Measurements from ENCODE around the gene FAM13A. TPM values are rescaled to one million over a fixed set of nuclear protein-coding genes. Genes with fewer than 3 reads are reported as not detected.

Gene FAM13A
- total RNA-seq, 2 donors from 2014 or later, result 27.2 to 107 TPM

DNA sequence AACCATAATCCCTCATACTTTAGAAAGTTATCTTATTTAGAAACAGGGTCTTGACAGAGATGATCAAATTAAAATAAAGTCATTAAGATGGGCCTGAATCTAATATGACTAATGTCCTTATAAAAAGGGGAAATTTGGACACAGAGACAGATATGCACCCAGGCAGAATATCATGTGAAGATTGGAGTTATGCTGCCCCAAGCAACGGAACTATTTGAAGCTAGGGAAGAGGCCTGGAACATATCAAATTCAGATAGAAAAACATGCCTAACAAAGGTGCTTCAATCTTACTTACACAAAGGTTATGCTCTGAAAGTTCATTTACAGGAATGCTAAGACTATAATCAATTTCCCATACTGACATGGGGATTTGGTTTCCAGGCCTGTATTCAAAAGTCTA, 246.7 kb downstream of the FAM13A start:
- TF ChIP-seq POLR2AphosphoS5 (IDR thresholded peaks at IDR 0.05), result no peak
- no peak for TF ChIP-seq POLR2A (IDR thresholded peaks at IDR 0.05)
- TF ChIP-seq, protein P1, sequence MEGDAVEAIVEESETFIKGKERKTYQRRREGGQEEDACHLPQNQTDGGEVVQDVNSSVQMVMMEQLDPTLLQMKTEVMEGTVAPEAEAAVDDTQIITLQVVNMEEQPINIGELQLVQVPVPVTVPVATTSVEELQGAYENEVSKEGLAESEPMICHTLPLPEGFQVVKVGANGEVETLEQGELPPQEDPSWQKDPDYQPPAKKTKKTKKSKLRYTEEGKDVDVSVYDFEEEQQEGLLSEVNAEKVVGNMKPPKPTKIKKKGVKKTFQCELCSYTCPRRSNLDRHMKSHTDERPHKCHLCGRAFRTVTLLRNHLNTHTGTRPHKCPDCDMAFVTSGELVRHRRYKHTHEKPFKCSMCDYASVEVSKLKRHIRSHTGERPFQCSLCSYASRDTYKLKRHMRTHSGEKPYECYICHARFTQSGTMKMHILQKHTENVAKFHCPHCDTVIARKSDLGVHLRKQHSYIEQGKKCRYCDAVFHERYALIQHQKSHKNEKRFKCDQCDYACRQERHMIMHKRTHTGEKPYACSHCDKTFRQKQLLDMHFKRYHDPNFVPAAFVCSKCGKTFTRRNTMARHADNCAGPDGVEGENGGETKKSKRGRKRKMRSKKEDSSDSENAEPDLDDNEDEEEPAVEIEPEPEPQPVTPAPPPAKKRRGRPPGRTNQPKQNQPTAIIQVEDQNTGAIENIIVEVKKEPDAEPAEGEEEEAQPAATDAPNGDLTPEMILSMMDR (IDR thresholded peaks at IDR 0.05), result no peak
- Histone ChIP-seq H3K27me3 (replicated peaks; ENCODE audit: insufficient read depth) (no peaks in the 10 kb centered on the region), H3K9me3 (no peaks in the 10 kb centered on the region), H3K4me1 (replicated peaks) (no peaks in the 10 kb centered on the region), H3K4me3 (no peak overlapping the region), H3K27ac (no peak overlapping the region), H3K36me3 (no peaks in the 10 kb centered on the region)
- 70% methylated on average over 1 of the region's 1 CpG for WGBS
- DNase-seq (ENCODE audit: low spot score), result no peak
- intact Hi-C loops (cut with DNase I), result no loop called here

- DNase-seq (ENCODE audit: low spot score), result no peak
- Histone ChIP-seq H3K36me3 (no peaks in the 10 kb centered on the region), H3K27me3 (replicated peaks; ENCODE audit: insufficient read depth) (no peaks in the 10 kb centered on the region), H3K4me3 (no peak overlapping the region), H3K4me1 (replicated peaks) (no peaks in the 10 kb centered on the region), H3K9me3 (no peaks in the 10 kb centered on the region), H3K27ac (no peak overlapping the region)
- WGBS, result 44% methylated on average over 5 of the region's 5 CpGs
- TF ChIP-seq, protein P1 (IDR thresholded peaks at IDR 0.05), result no peak
- TF ChIP-seq POLR2AphosphoS5 (IDR thresholded peaks at IDR 0.05), result no peak
- TF ChIP-seq POLR2A (IDR thresholded peaks at IDR 0.05), result no peak
- intact Hi-C loops (cut with DNase I), result no loop called here
Observed at GRCh38 chr4:88809576-88810219, 247.3 kb downstream of the FAM13A start.

GRCh38 chr4:88809101-88809500, 247.9 kb downstream of the FAM13A start:
- no peaks in the 10 kb centered on the region for H3K4me1 ChIP-seq (replicated peaks)

GRCh38 chr4:88807499-88807898, 249.5 kb downstream of the FAM13A start:
- WGBS, result 52% methylated on average over 4 of the region's 4 CpGs
- DNase-seq (ENCODE audit: low spot score), result no peak
- no peaks in the 10 kb centered on the region for H3K4me1 ChIP-seq (replicated peaks)

More at GRCh38 chr4:88809101-88809500, 247.9 kb downstream of the FAM13A start:
- intact Hi-C loops (cut with DNase I), result no loop called here
- no peaks in the 10 kb centered on the region for H3K27me3 ChIP-seq (replicated peaks; ENCODE audit: insufficient read depth)
- no peaks in the 10 kb centered on the region for H3K9me3 ChIP-seq
- WGBS, result 74% methylated on average over 2 of the region's 2 CpGs
- no peak overlapping the region for H3K27ac ChIP-seq
- no peak overlapping the region for H3K4me3 ChIP-seq
- TF ChIP-seq POLR2AphosphoS5 (IDR thresholded peaks at IDR 0.05), result no peak
- TF ChIP-seq POLR2A (IDR thresholded peaks at IDR 0.05), result no peak
- TF ChIP-seq, protein P1 (IDR thresholded peaks at IDR 0.05), result no peak
- DNase-seq (ENCODE audit: low spot score), result no peak
- no peaks in the 10 kb centered on the region for H3K36me3 ChIP-seq

More at GRCh38 chr4:88807499-88807898, 249.5 kb downstream of the FAM13A start:
- intact Hi-C loops (cut with DNase I), result no loop called here
- no peak overlapping the region for H3K4me3 ChIP-seq
- TF ChIP-seq, protein P1 (IDR thresholded peaks at IDR 0.05), result no peak
- TF ChIP-seq POLR2A (IDR thresholded peaks at IDR 0.05), result no peak
- no peak for TF ChIP-seq POLR2AphosphoS5 (IDR thresholded peaks at IDR 0.05)
- no peaks in the 10 kb centered on the region for H3K36me3 ChIP-seq
- H3K27ac ChIP-seq, result no peak overlapping the region
- no peaks in the 10 kb centered on the region for H3K9me3 ChIP-seq
- no peaks in the 10 kb centered on the region for H3K27me3 ChIP-seq (replicated peaks; ENCODE audit: insufficient read depth)

Measured in prostate gland (tissue), 2 donors.